Measurements from ENCODE around the gene SCLT1. TPM values are rescaled to one million over a fixed set of nuclear protein-coding genes. Genes with fewer than 3 reads are reported as not detected.

Gene SCLT1
- polyA plus RNA-seq, 3 donors, result 14.3 to 18.2 (median 18.0) TPM

DNA sequence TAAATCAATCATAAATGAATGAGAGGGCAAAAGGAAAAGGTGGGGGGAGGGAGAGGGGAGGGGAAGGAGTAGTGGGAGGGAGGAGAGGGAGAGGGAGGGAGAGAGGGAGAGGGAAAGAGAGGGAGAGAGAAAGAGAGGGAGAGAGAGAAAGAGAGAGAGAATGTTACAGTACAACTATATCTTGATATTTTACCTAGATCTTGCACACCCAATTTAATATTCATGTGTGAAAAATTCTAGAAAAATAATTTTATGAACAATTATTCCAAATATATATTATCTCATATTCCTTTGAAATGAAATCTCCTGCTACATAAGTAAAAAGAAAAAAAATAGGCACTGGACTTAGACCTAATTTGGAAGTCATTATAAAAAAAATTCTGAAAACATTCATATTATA lies 120.0 kb downstream of the SCLT1 start:
- DNase-seq, result no peak

DNA sequence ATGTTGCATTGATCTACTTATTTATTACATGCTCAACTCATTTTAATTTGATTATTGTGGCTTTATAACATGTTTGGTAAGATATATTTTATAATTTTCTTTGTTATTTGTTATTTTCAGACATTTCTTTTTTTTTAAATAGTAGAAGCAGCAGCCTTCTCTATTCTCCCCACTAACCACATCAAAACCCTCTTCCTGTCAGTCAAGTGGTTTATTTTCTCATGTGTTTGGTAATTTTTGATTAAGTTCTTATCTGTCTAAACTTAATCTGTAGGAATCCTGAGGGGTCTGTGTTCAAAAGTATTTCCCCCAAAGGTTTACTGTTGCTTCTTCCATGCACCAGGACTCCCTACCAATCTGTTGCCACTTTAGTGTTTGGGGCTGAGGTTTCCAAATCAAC lies 131.9 kb downstream of the SCLT1 start:
- no peak for DNase-seq

DNA sequence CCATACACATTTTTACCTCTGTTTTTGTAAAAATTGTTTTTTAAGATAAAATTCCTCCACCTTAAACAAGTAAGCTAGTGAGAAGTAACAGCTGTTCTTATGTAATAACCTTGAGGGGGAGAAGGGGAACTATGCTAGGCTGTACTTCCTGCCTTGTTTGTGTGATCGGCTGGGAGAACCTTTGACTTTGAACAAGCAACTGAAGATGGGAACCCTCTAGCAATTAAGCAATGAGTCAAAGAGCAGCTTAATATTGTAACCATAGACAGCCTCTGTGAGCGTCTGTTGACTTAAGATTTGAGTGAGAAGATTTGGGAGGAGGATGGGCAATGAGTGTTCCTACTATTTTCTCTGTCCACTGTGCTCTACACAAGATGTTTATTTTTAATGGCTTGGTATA lies 135.1 kb downstream of the SCLT1 start:
- DNase-seq, result no peak

DNA sequence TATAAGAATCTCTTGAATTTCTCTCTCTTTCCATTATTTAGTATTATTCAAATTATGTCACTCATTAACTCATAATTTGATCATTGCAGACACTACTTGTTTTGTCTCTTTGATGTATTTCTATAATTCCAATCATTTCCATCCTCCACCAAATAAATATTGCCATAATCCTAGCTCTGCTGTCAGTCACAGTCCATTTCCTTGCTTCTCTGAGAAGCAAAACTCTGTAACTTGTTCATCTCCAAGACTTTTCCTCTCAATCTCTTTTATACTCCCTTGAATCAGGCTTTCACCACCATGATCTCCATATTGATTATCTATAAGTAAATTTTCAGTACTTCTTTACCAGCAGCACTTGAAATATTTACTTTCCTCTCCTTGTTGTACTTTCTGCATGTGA lies 135.9 kb downstream of the SCLT1 start:
- DNase-seq, result no peak

DNA sequence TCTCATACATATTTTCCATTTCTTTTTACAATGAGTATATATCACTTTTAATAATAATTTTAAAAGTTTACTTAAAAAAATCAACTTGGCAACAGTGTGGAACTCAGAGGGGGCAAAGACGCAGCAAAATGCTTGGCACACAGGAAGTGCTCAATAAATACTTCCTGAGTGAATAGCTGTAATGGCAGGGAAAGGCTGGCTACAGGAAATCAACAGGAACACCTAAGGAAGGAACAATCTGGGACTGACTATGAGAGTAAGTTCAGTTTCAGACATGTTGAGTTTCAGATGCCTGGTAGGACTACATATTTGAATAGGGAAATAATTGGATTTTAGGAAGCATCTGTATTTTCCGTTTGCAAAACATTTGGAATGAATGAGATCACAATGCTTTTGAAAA lies 137.6 kb downstream of the SCLT1 start:
- DNase-seq, result no peak

DNA sequence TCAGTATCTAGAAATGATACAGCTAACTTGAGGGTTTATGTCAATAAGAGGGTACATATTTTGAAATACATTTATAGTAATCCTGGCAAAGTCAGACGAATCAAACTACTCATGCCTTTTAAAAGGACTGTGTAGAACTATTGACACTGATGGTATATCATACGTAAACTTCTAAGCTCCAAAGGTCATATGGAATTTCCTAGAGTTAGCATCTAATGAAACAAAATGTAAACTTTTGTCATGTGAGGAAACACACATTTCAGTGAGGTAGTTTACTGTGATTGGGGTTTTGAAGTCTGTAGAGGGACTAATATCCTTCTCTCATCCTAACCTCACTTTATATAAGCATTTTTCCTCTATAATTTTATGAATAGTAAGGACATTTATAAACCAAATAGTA lies 138.4 kb downstream of the SCLT1 start:
- DNase-seq, result no peak

DNA sequence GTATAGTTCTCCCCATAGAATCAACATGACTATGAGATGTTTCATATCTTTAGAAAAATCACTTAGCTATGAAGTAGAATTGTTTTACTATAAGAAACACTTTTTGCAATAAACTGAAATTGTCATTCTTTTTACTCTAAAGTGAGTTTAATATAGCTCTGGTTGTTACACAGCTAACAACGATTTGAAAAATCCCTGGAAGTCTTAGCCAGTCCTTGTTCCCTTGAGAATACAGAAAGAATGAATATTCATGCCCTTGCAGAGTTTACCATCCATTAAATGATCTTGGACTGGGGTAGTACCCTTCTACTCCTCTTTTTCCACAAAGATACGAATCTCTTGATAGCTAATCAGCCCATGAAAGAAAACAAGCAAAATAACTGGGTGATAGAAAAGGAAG lies 142.0 kb downstream of the SCLT1 start:
- DNase-seq, result no peak

DNA sequence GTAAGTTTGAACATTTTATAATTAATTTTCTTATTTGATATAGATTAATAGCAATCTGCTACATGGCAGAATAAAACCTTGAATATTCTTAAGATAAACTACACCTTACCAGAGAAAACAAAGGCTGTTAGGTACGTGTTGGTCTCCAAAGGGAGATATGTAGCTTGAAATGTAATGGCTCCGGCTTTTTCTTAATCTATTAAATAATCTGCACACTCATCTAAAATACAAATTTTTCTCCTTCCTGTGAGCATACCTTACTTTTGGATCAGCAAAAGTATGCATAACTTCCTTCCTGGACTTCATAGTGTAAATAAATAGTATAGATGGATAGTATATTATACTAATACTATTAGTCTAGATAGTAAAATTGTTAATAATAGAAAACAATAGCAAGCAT lies 142.5 kb downstream of the SCLT1 start:
- DNase-seq, result no peak

DNA sequence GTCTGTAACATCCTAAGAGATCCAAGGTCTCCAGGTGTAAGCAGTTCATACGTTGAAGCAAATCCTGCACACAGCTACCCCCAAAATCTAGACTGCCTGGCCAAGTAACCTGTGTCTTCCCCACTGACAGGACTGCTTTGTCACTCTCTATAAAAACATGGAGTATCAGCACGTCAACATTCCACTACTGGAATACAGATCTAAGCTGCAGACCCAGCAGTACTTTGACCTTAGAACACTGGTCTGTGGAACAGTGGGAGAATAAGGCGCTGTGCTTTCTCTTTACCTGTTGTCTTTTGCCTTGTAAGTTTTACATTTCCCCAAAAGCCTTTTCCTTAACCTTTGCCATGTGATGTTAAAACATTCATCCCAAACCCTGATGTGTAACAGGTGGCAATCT lies 146.4 kb downstream of the SCLT1 start:
- DNase-seq, result no peak

DNA sequence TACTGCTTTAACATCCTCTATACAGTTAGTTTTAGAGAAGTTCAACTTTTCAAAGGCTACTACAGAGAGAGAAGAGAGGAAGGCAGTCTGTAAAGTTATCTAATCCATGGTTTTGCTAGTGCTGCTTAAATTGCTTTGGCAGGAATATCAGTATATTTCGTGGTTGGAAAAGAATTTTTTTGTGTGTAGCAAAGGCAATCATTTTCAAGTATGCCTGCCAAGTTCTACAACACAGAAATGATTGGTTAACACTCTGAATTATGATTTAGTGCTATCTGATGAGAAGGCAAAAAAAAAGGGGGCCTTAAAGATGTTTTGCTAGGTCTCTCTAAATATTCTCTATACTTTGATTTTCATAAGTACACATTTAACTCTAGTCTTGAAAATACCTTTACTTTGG lies 150.7 kb downstream of the SCLT1 start:
- no peak for DNase-seq

DNA sequence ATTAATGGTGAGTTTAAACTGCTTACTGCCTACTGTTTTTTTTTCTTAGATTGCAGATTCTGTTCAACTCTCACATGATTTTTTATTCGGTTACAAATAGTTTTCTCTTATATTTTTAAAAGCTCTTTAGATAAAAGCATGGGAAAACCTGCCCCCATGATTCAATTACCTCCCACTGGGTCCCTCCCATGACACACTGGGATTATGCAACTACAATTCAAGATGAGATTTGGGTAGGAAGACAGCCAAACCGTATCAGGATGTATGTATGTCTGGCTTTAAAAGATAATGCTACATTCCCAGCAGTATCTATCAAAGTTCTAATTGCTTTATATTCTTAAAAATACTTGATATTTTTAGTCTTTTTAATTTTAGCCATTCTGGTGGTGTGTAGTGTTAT lies 152.4 kb downstream of the SCLT1 start:
- DNase-seq, result no peak

DNA sequence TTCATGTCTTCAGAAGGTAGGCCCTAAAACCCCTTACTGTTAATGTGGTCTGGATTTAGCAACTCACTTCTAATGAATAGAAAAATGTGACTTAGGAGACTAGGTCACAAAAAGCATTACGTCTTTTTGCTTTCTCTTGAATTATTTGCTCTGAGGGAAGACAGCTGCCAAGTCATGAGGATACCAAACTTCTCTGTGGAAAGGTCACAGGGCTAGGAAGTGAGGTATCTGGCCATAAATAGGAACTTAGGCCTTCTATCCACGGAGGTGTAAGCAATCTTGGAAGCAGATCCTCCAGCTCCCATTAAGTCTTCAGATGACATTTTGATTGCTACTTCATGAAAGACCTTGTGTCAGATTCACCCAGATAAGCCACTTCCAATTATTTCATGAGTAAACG lies 163.3 kb downstream of the SCLT1 start:
- no peak for DNase-seq

DNA sequence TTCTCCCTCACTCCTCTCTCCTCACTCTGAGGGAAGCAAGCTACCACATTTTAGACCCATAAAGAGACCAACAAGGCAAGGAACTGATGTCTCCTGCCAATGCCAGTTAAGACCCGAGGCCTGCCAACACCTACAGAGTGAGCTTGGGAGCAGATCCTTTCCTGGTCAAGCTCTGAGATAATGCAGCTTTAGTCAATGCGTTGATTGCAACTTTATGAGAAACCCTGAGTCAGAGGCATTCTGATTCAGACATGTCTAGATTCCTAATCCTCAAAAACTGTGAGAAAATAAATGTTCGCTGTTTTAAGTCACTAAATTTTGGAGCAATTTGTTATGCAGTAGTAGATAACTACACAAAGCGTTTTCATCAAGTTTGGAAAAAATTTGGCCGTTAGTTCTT lies 168.4 kb downstream of the SCLT1 start:
- no peak for DNase-seq

DNA sequence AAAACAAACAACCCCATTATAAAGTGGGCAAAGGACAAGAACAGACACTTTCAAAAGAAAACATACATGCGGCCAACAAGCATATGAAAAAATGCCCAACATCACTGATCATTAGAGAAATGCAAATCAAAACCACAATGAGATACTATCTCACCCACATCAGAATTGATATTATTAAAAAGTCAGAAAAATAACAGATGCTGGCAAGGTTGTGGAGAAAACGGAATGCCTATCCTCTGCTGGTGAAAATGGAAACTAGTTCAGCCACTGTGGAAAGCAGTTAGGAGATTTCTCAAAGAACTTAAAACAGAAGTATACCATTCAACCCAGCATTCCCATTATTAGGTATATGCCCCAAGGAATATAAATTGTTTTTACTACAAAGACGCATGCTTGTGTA lies 171.4 kb downstream of the SCLT1 start:
- no peak for DNase-seq

DNA sequence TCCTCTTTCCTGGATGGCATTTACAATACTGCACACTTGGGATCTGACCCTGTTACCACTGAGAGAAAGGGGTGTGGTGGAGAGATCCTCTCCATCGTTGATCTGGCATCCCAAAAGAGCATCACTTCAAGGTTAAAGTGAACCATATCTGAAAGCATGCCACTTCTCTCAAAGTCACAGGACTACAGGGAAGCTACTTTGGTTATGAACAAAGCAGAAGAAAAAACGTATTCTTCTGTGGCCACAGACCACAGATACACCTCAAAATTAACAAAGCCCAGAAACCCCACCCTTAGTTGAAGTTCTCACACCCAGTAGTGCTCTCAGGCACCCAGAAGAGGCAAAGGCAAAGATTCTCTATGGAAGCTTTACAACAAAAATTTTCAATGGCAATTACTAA lies 175.6 kb downstream of the SCLT1 start:
- DNase-seq, result no peak

DNA sequence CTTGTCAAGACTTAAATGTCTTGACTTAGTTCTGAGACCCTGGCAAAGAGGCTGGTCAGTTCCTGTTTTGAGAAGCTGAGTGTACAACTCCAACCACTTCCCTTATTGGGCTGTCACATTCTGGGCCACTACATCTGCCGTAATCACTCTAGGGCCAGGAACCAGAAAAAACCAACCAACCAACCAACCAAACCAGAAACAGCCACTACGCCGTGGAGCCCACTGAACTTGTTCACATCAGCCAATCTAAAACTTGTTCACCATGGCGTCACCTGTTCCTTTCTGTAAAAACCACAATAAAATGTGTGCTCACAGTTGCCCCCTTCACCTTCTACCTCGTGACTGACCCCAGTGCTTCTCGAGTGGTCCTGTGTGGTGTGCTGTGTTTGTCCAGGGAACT lies 176.5 kb downstream of the SCLT1 start:
- DNase-seq, result peak; percentile 3

DNA sequence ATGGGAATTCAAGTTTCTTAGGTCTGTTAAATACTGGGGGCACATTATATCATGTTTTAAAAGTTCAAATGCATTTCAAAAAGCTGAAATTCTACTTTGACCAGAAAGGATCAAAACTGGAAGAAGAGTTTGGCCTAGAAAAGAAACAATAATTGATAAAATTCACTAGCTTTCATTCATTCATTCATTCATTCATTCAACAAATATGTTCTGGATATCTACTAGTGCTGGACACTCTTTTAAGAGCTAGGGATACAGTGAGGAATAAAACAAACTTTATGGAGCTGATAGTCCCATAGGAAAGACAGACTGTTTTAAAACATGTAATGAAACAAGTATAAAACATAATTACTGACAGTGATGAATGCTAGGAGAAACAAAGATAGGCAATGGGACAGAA lies 177.8 kb downstream of the SCLT1 start:
- DNase-seq, result no peak

DNA sequence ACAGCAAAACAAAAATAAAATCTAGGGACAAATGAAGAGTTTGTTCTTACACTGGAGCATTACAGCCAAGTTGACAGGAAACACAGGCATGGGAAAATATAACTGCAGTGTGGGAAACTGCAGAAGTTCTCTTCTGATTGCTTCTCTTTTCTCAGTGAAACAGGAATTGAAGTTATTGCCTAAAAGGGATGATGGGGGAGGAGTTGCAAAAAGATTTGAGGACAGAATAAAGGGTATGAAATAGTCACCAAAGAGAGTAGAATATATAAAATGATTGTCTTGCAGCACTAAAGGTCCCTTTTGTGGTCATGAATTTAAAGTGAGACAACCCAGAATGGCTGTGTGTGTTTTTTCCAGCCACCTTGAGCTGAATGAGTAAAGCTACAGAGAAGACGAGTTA lies 180.1 kb downstream of the SCLT1 start:
- DNase-seq, result no peak

DNA sequence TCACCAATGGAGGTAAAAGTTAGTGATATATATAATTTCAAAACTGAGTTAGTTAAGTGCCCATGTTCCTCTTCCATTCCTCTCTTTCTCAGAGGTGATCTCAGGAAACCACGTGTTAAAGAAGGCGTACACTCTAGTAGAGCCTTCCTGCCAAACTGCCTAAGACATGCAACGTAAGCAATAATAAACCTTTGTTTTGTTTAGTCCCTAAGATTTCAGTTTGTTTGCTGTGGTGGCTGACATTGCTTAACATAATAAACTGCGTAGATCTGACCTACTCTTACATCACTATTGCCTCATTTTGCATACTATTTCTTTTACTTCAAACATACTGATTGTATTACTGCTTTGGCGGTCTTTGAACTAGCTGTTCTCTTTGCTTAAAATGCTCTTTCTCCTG lies 184.6 kb downstream of the SCLT1 start:
- DNase-seq, result no peak

DNA sequence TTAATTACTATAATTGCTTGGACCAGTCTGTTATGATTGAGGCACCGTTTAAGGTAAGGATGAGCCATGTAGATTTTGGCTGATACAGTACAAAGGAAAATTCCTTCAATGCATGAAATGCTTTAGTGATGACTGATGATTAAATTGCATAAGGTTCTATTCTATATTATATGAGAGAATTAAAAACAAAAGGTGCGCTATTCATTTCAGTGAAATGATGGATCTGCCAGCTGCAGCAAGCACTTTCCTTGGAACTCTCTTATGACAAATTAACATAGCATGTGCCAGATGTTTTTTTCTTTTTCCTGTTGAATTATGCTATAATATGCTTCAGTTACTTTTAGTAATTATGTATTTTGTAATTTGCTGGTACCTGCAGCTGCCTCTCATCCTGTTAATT lies 185.4 kb downstream of the SCLT1 start:
- DNase-seq, result no peak

DNA sequence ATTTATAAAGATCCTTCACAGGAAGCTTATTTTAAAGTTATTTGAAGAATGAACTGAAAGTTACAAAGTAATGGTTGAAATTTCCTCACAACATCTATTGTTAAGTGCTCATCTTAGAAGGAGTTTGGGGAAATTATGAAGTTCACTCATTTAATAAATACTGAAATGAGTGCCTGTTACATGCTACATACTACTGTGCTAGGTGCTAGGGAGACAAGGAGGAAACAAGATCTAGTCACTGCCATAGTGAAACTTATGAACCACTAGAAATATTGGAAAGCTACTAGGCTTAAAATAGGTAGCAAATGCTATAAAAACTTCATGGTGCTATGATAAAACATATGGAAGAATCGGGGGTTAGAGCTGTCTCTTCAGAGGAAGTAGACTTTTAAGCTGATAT lies 186.8 kb downstream of the SCLT1 start:
- DNase-seq, result no peak

DNA sequence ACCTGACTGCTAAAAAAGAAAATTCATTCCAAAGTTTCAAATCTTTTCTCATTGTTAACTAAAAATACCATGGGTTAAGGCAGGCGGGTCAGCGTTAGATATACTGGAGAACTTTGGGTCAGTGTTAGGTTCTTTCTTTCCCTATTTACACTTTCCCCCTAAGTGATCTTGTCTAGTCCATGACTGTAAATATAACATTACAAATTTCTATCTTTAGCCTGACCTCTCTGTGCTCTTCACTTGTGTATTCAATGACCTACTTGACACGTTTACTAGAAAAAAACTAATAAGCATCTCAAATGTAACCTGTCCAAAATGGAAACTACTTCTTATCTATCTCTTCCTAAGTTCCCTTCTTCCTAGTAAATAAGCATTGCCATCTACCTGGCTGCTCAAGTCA lies 188.5 kb downstream of the SCLT1 start:
- DNase-seq, result no peak

DNA sequence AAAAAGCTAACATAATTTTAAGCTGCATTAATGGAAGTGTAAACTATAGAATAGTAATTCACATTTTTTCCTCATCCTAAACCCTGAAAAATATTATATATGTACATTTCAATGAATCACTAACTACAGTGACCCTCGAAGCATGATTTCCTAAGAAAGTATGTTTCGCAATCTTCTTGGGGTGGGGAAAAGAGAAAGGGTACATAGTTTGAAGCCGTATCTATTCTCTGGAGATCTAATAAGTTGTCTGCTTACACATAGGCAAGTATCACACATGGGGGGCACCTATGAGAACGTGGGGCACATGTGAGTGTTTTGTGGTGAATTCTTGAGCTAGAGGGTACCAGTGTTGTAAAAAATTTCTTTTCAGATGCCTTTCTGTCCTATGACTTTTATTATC lies 212.7 kb downstream of the SCLT1 start:
- DNase-seq, result no peak

DNA sequence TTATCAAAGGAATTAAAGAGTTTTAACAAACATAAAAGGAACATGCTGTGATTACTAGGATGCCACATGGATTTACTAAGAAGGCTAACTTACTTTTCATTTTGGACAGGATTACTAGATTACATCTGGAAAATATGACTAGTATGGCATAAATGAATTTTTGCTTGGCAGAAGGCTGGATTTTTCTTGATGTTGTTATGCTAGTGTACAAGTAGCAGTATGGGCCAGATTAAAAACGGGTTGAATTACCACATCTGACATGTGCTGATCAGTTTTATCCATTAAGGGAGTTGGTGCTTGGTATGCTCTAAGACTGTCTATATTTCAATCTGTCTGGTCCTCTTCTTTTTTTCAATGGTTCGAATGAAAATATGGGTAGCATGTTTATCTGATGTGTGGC lies 213.4 kb downstream of the SCLT1 start:
- DNase-seq, result no peak

DNA sequence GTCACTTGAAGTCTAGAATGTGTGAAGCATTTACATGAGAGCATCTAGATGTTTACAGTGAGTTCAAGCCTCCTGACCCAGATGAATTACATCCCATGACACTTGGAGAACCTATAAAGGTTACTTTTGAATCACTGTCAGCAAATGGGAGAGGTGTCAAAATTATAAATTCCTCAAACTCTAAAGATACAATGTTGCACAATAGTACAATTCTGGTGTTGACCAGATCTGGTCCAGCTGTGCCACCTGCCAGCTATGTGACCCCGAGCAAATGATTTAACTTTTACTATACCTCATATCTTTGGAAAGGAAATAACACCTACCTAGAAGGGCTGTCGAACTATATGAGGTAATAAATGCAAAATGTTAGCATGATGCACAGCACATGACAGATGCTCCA lies 214.1 kb downstream of the SCLT1 start:
- DNase-seq, result no peak

DNA sequence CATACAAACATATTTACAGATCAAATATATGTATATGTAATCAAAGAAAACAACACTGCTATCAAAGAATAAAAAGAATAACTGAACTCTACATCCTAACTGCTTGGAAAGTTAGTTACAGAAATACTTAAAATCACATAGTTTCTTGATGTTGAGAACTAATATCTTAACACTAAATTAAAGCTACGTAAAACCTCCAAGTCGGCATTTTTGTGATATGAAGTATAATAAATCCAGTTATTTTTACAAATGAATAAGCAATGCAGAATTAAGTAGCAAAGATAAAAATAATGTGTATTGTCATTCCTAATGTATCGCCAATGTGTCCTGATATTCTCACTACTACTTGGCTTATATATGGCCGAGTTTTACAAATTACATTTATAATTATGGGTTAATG lies 215.4 kb downstream of the SCLT1 start:
- no peak for DNase-seq
